ENCODE measurements around the gene PXDN. TPM values are rescaled to one million over a fixed set of nuclear protein-coding genes. Genes with fewer than 3 reads are reported as not detected.
A peak's percentile ranks its signal among the peaks of the same experiment; 100 is the strongest.
"Not testable (repeated sequence)": the region's sequence is repeated elsewhere in the genome, so short reads cannot be mapped to it uniquely, and the experiment has no call there.

The PXDN gene
- total and polyA plus RNA-seq, 9 donors: 36.0 to 116 (median 54.5) TPM

- Histone ChIP-seq H3K4me1 (ENCODE audit: insufficient read depth) (no peaks in the 10 kb centered on the region), H3K9me3 (no peaks in the 10 kb centered on the region), H3K27me3 (no peaks in the 10 kb centered on the region), H3K27ac (no peak overlapping the region), H3K36me3 (no peaks in the 10 kb centered on the region), H3K4me3 (no peak overlapping the region)
- TF ChIP-seq POLR2A (IDR thresholded peaks at IDR 0.05) (no peak), EP300 (IDR thresholded peaks at IDR 0.05) (no peak), CTCF (IDR thresholded peaks at IDR 0.05) (no peak)
- 93 to 96% (median 93%) methylated on average over 9 to 13 of the region's 13 CpGs for WGBS, 3 donors
- intact Hi-C loops (cut with DNase I): no loop called here
- DNase-seq: peak in 1 of 5 donors; percentile 19
Measured at GRCh38 chr2:1759611-1759930, 15.3 kb upstream of the PXDN start.

- Histone ChIP-seq H3K36me3 (no peaks in the 10 kb centered on the region), H3K9me3 (no peaks in the 10 kb centered on the region), H3K27ac (no peak overlapping the region), H3K27me3 (no peaks in the 10 kb centered on the region), H3K4me1 (ENCODE audit: insufficient read depth) (no peaks in the 10 kb centered on the region), H3K4me3 (no peak overlapping the region)
- TF ChIP-seq EP300 (IDR thresholded peaks at IDR 0.05) (no peak), POLR2A (IDR thresholded peaks at IDR 0.05) (no peak), CTCF (IDR thresholded peaks at IDR 0.05) (no peak)
- peak in 1 of 5 donors; percentile 19 for DNase-seq
- intact Hi-C loops (cut with DNase I): no loop called here
- 93 to 98% (median 97%) methylated on average over 21 to 26 of the region's 26 CpGs for WGBS, 3 donors
Measured at GRCh38 chr2:1758774-1759610, 14.7 kb upstream of the PXDN start.

GRCh38 chr2:1758171-1758570, 13.9 kb upstream of the PXDN start:
- 79 to 85% (median 80%) methylated on average over 5 of the region's 5 CpGs for WGBS, 3 donors
- H3K4me3 ChIP-seq: no peak overlapping the region
- no peaks in the 10 kb centered on the region for H3K4me1 ChIP-seq (ENCODE audit: insufficient read depth)
- intact Hi-C loops (cut with DNase I): no loop called here
- H3K36me3 ChIP-seq: no peaks in the 10 kb centered on the region
- no peaks in the 10 kb centered on the region for H3K27me3 ChIP-seq
- peak in 1 of 5 donors; percentile 9 for DNase-seq
- H3K9me3 ChIP-seq: no peaks in the 10 kb centered on the region
- TF ChIP-seq POLR2A (IDR thresholded peaks at IDR 0.05) (no peak), EP300 (IDR thresholded peaks at IDR 0.05) (no peak), CTCF (IDR thresholded peaks at IDR 0.05) (no peak)
- H3K27ac ChIP-seq: no peak overlapping the region

- TF ChIP-seq POLR2A (IDR thresholded peaks at IDR 0.05): no peak
- TF ChIP-seq EP300 (IDR thresholded peaks at IDR 0.05): no peak
- no peak for TF ChIP-seq CTCF (IDR thresholded peaks at IDR 0.05)
- intact Hi-C loops (cut with DNase I): no loop called here
- WGBS, 3 donors: 95% methylated on average over 4 of the region's 4 CpGs
- no peaks in the 10 kb centered on the region for H3K4me1 ChIP-seq (ENCODE audit: insufficient read depth)
- DNase-seq: no peak
- no peaks in the 10 kb centered on the region for H3K36me3 ChIP-seq
- H3K27me3 ChIP-seq: no peaks in the 10 kb centered on the region
- H3K4me3 ChIP-seq: no peak overlapping the region
- H3K9me3 ChIP-seq: no peaks in the 10 kb centered on the region
- H3K27ac ChIP-seq: no peak overlapping the region
Measured at GRCh38 chr2:1757567-1757966, 13.3 kb upstream of the PXDN start.

- H3K4me3 ChIP-seq; H3K36me3 ChIP-seq; H3K4me1 ChIP-seq (ENCODE audit: insufficient read depth); H3K9me3 ChIP-seq; H3K27ac ChIP-seq; H3K27me3 ChIP-seq; intact Hi-C loops (cut with DNase I): not testable (repeated sequence)
- 96 to 99% (median 97%) methylated on average over 12 of the region's 12 CpGs for WGBS, 3 donors
- DNase-seq: peak in 1 of 5 donors; percentile 10
Measured at GRCh38 chr2:1757146-1757545, 12.8 kb upstream of the PXDN start.
